Stimulated activated effector memory CD8-positive, alpha-beta T cell treated with anti-CD3 and anti-CD28 coated beads, Interleukin-12 subunit alpha, Interleukin-12 subunit beta, amount 100 ng/mL, for 72 hours (primary cell): ENCODE data around the gene LUC7L.
"Not testable (repeated sequence)": the region's sequence is repeated elsewhere in the genome, so short reads cannot be mapped to it uniquely, and the experiment has no call there.

Experiments
- ATAC-seq: fragments of 150-1000 bp; cut with Tn5 transposase; 2 replicates; pipeline ENCODE4 v1.10.0; 2021
- DNase-seq, 2 donors: peaks; one replicate each; pipeline ENCODE4 v3.0.0; 2021 to 2022; ENCODE audit warnings: low spot score in 2 of 2
- H3K27ac Mint-ChIP-seq: one replicate; pipeline ENCODE4 v1.8.0; 2022; ENCODE audit warnings: mild to moderate bottlenecking, mixed read lengths
- H3K36me3 Mint-ChIP-seq: one replicate; pipeline ENCODE4 v1.8.0; 2022; ENCODE audit warnings: mild to moderate bottlenecking, mixed read lengths
- H3K4me1 Mint-ChIP-seq: one replicate; pipeline ENCODE4 v1.8.0; 2022; ENCODE audit warnings: mixed read lengths
- H3K4me3 Mint-ChIP-seq: one replicate; pipeline ENCODE4 v1.8.0; 2022; ENCODE audit warnings: mild to moderate bottlenecking, mixed read lengths
- H3K9me3 Mint-ChIP-seq: one replicate; pipeline ENCODE4 v1.8.0; 2022; ENCODE audit warnings: mixed read lengths

Gene LUC7L

DNA sequence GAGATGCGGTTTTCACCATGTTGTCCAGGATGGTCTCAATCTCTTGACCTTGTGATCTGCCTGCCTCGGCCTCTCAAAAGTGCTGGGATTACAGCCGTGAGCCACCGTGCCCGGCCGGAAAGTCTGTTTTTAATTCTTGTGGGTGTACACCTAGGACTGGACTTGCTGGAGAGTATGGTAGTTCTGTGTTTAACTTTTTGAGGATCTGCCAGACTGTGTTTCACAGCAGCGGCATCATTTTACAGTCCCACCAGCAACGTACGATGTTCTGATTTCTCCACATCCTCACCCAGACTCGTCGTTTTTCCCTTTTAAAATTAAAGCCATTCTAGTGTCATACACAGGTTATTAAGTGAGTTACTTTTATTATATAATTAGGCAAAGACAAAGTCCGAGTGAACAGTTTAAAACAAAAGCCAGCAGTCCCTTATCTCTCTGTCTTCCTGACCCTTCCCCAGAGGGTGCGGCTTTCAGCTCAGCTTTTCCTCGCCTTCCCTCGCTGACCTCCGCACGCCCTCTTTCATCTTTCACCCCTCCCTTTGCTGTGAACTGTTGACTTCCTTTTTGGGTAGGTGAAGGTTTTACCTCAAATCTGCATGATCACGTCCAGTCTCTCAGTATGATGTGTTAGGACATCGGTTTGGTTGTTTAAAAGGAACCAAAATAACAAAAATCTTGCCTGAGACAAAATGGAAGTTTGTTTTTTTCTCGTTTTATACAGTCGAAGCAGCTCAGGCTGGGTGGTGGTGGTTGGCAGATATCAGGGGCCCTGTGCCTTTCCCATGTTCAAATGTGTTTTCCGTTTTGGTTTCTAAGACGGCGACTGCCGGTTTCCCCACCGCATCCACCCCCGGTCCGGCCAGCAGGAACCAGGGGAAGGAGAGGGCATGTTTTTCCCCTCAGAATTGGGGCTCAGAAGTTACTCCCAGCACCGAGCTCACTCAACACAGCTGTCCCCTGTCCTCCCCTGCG is 23.4 kb upstream of the LUC7L start:
- Mint-ChIP-seq H3K4me3 (peak overlapping the region; percentile 63), H3K9me3 (no peaks in the 10 kb centered on the region), H3K27ac (peak overlapping the region; percentile 75), H3K36me3 (peaks cover 16% of the 10 kb centered on the region), H3K4me1 (peaks cover 10% of the 10 kb centered on the region)
- peak in 1 of 2 donors; percentile 56 for DNase-seq
- ATAC-seq = peak; percentile 92

DNA sequence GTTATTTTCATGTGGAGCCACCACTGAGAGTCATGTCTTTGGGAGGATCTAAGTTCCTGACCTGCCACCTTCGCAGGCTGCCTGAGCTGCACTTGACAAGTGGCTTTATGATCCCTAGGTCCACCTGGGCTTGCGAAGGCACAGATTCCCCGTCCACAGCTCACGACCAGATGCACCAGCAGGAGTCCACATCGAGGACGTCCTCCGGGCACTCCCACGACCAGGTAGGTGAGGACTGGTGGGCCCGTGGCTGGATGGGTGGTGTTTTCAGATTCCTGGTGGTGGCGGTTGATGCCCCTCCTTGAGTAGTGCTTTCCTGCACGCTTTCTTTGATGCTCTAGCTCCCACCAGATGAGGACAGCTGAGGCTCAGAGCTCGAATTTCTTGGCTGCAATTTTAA is 20.2 kb upstream of the LUC7L start:
- ATAC-seq (no peak), DNase-seq (no peak)
- no peaks in the 10 kb centered on the region for H3K9me3 Mint-ChIP-seq
- no peak overlapping the region for H3K4me3 Mint-ChIP-seq
- H3K4me1 Mint-ChIP-seq = peaks cover 10% of the 10 kb centered on the region
- H3K27ac Mint-ChIP-seq = no peak overlapping the region
- H3K36me3 Mint-ChIP-seq = peaks cover 5% of the 10 kb centered on the region

- no peak for ATAC-seq
- Mint-ChIP-seq H3K36me3 (no peaks in the 10 kb centered on the region), H3K27ac (peak overlapping the region; percentile 29)
Observed at GRCh38 chr16:247027-247426, 17.8 kb upstream of the LUC7L start.

DNA sequence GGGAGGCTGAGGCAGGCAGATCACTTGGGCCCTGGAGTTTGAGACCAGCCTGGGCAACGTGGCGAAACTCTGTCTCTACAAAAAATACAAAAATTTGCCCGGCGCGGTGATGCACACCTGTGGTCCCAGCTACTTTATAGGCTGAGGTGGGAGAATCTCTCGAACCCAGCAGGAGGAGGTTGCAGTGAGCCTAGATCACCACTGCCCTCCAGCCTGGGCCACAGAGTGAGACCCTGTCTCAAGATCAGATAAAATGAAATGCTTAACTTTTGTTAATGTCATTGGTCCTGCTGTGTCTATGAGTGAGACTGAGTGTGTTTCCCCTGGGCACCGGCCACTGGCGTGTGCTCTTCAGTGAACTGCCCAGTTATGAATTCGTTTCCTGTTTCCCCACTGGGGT is 15.9 kb upstream of the LUC7L start:
- peaks cover 6% of the 10 kb centered on the region for H3K4me1 Mint-ChIP-seq
- no peak for ATAC-seq
- H3K4me3 Mint-ChIP-seq = no peak overlapping the region
- no peaks in the 10 kb centered on the region for H3K36me3 Mint-ChIP-seq
- H3K27ac Mint-ChIP-seq = no peak overlapping the region
- DNase-seq = no peak
- no peaks in the 10 kb centered on the region for H3K9me3 Mint-ChIP-seq

More at GRCh38 chr16:247027-247426, 17.8 kb upstream of the LUC7L start:
- no peak for DNase-seq
- Mint-ChIP-seq H3K4me1 (no peaks in the 10 kb centered on the region), H3K9me3 (no peaks in the 10 kb centered on the region), H3K4me3 (no peak overlapping the region)

- DNase-seq (no peak), ATAC-seq (no peak)
- Mint-ChIP-seq H3K27ac (no peak overlapping the region), H3K36me3 (no peaks in the 10 kb centered on the region), H3K4me3 (no peak overlapping the region), H3K4me1 (peaks cover 11% of the 10 kb centered on the region), H3K9me3 (no peaks in the 10 kb centered on the region)
Observed at GRCh38 chr16:243348-243747, 14.1 kb upstream of the LUC7L start.

DNA sequence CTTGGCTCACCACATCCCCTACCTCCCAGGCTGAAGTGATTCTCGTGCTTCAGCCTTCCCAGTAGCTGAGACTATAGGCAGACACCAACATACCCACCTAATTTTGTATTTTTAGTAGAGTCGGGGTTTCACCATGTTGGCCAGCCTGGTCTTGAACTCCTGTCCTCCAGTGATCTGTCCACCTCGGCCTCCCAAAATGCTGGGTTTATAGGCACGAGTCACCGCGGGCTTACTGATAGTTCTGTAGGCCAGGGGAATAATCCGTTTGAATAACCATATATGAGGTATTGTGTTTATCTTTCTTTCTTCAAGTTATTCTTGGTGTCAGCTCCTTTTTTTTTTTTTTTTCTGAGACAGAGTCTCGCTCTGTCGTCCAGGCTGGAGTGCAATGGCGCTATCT is 13.0 kb upstream of the LUC7L start:
- Mint-ChIP-seq H3K4me1 (peaks cover 11% of the 10 kb centered on the region), H3K4me3 (no peak overlapping the region), H3K36me3 (no peaks in the 10 kb centered on the region), H3K27ac (no peak overlapping the region), H3K9me3 (no peaks in the 10 kb centered on the region)
- no peak for ATAC-seq
- no peak for DNase-seq

DNA sequence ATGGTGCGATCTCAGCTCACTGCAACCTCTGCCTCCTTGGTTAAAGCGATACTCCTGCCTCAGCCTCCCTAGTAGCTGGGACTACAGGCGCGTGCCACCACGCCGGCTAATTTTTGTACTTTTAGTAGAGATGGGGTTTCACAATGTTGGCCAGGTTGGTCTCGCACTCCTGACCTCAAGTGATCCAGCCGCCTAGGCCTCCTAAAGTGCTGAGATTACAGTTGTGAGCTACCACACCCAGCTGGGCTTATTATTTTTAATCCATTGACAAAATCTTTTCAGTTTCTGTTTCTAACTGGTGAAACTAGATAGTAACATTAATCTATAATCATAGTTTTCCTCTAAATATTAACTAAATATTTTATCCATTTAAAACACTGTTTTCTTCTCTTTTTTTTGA is 11.3 kb upstream of the LUC7L start:
- Mint-ChIP-seq H3K27ac (peak overlapping the region; percentile 14), H3K4me3 (no peak overlapping the region), H3K36me3 (no peaks in the 10 kb centered on the region), H3K4me1 (peaks cover 13% of the 10 kb centered on the region), H3K9me3 (no peaks in the 10 kb centered on the region)
- no peak for DNase-seq
- no peak for ATAC-seq

- no peak overlapping the region for H3K4me3 Mint-ChIP-seq
- no peaks in the 10 kb centered on the region for H3K36me3 Mint-ChIP-seq
- no peak overlapping the region for H3K27ac Mint-ChIP-seq
- no peak for ATAC-seq
- DNase-seq = no peak
- H3K9me3 Mint-ChIP-seq = no peaks in the 10 kb centered on the region
- H3K4me1 Mint-ChIP-seq = peaks cover 19% of the 10 kb centered on the region
Observed at GRCh38 chr16:239948-240277, 10.7 kb upstream of the LUC7L start.

GRCh38 chr16:234468-235305 is 5.4 kb upstream of the LUC7L start, which contains the start of gene FAM234A:
TSS of gene FAM234A (plus strand) at chr16:234821. CDS start at chr16:254414, 19,593 bp downstream.
- no peaks in the 10 kb centered on the region for H3K9me3 Mint-ChIP-seq
- H3K36me3 Mint-ChIP-seq = peaks cover 8% of the 10 kb centered on the region
- DNase-seq (peak; percentile 95 to 97), ATAC-seq (peak; percentile 93)
- peak within 1 kb of the TSS; percentile 97 for H3K27ac Mint-ChIP-seq
- H3K4me1 Mint-ChIP-seq = peaks cover 11% of the 10 kb centered on the region
- H3K4me3 Mint-ChIP-seq = peak within 1 kb of the TSS; percentile 93

DNA sequence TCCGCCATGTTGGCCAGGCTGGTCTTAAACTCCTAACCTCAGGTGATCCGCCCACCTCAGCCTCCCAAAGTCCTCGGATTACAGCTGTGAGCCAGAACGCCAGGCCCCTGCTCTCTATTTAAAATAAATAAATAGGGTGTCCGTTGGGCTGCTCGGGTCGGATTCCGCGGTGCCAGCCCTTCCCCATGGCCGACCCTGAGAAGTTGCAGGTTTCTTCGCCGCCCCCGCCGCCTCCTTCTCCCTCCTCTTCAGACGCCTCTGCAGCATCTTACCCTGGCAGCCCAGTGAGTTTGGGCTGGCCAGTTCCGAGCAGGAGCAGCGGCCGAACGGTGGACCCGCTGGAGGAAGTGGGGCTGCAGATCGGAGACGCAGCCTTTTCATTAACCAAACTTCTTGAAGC is 1.7 kb upstream of the LUC7L start:
- no peak overlapping the region for H3K4me3 Mint-ChIP-seq
- H3K4me1 Mint-ChIP-seq = peaks cover 25% of the 10 kb centered on the region
- H3K9me3 Mint-ChIP-seq = no peaks in the 10 kb centered on the region
- ATAC-seq (no peak), DNase-seq (no peak)
- H3K27ac Mint-ChIP-seq = no peak overlapping the region
- peaks cover 35% of the 10 kb centered on the region for H3K36me3 Mint-ChIP-seq

DNA sequence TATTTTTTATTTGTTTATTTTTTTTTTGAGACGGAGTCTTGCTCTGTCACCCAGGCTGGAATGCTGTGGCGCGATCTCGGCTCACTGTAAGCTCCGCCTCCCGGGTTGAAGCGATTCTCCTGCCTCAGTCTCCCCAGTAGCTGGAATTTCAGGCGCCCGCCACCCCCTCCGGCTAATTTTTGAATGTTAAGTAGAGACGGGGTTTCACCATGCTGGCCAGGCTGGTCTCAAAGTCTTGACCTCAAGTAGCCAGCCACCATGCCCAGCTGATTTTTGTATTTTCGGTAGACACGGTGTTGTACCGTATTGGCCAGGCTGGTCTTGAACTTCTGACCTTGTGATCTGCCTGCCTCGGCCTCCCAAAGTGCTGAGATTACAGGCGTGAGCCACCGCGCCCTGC is 1.1 kb upstream of the LUC7L start:
- H3K4me3 Mint-ChIP-seq, H3K27ac Mint-ChIP-seq, H3K9me3 Mint-ChIP-seq, DNase-seq, ATAC-seq: not testable (repeated sequence)
- H3K4me1 Mint-ChIP-seq = peaks cover 21% of the 10 kb centered on the region
- H3K36me3 Mint-ChIP-seq = peaks cover 41% of the 10 kb centered on the region

- peak overlapping the region; percentile 86 for H3K27ac Mint-ChIP-seq
- peak overlapping the region; percentile 80 for H3K4me3 Mint-ChIP-seq
- H3K36me3 Mint-ChIP-seq = peaks cover 47% of the 10 kb centered on the region
Observed at GRCh38 chr16:229731-230281, 557 bp upstream of the LUC7L start.

GRCh38 chr16:228151-228851 is 948 bp downstream of the LUC7L start:
- Mint-ChIP-seq H3K27ac (peak overlapping the region; percentile 86), H3K4me3 (peak overlapping the region; percentile 80), H3K4me1 (peaks cover 15% of the 10 kb centered on the region), H3K36me3 (peaks cover 54% of the 10 kb centered on the region), H3K9me3 (no peaks in the 10 kb centered on the region)
- peak; percentile 47 for ATAC-seq
- no peak for DNase-seq

More at GRCh38 chr16:229731-230281, 557 bp upstream of the LUC7L start:
- DNase-seq = no peak
- H3K4me1 Mint-ChIP-seq = peaks cover 16% of the 10 kb centered on the region
- no peaks in the 10 kb centered on the region for H3K9me3 Mint-ChIP-seq
- no peak for ATAC-seq

GRCh38 chr16:220021-220420 is 9.2 kb downstream of the LUC7L start:
- H3K4me1 Mint-ChIP-seq = no peaks in the 10 kb centered on the region
- peaks cover 99% of the 10 kb centered on the region for H3K36me3 Mint-ChIP-seq
- H3K4me3 Mint-ChIP-seq = no peak overlapping the region
- no peak overlapping the region for H3K27ac Mint-ChIP-seq
- H3K9me3 Mint-ChIP-seq = no peaks in the 10 kb centered on the region
- ATAC-seq (no peak), DNase-seq (no peak)

DNA sequence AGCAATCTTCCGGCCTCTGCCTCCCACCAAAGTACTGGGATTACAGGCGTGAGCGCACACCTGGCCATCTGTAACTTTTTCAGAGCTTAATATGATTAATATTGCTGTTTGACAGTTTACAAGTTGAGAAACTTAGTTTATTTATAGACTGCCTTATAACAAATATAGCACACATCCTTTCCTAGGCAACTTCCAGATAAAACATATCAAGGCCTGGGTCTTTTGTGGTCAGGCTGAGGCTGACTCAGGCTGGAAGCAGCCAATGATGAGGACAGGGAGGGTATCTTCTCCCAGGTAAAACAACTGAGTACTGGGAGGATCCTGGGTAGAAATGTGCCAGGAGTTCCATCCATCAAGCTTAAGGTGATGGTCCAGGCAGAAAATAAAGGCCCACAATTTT is 16.2 kb downstream of the LUC7L start:
- no peaks in the 10 kb centered on the region for H3K9me3 Mint-ChIP-seq
- DNase-seq (no peak), ATAC-seq (no peak)
- H3K36me3 Mint-ChIP-seq = peaks cover 100% of the 10 kb centered on the region
- H3K27ac Mint-ChIP-seq = peak overlapping the region; percentile 72
- peaks cover 5% of the 10 kb centered on the region for H3K4me1 Mint-ChIP-seq
- H3K4me3 Mint-ChIP-seq = no peak overlapping the region
